G401 (cell line): Measurements from ENCODE around the gene RBP5. TPM values are rescaled to one million over a fixed set of nuclear protein-coding genes. Genes with fewer than 3 reads are reported as not detected.

Experiments
- DNase-seq: peaks from one replicate; pipeline ENCODE4 v3.0.0-alpha.2; 2015; ENCODE audit warnings: low spot score
- in situ Hi-C: cut with HindIII; loops from 2 replicates; pipeline ENCODE4 v1.10.0; 2016; ENCODE audit warnings: low sequenced_read_pairs, mixed read lengths
- total RNA-seq: library from RNA; depleted of rRNA; stranded (reverse); fragments of >200 nt; shearing (Covaris generic); gene quantifications from 2 replicates; pipeline ENCODE4 v1.2.3, GENCODE V29; 2014

Gene RBP5
- total RNA-seq, 1 experiment from 2014 or later: not detected

DNA sequence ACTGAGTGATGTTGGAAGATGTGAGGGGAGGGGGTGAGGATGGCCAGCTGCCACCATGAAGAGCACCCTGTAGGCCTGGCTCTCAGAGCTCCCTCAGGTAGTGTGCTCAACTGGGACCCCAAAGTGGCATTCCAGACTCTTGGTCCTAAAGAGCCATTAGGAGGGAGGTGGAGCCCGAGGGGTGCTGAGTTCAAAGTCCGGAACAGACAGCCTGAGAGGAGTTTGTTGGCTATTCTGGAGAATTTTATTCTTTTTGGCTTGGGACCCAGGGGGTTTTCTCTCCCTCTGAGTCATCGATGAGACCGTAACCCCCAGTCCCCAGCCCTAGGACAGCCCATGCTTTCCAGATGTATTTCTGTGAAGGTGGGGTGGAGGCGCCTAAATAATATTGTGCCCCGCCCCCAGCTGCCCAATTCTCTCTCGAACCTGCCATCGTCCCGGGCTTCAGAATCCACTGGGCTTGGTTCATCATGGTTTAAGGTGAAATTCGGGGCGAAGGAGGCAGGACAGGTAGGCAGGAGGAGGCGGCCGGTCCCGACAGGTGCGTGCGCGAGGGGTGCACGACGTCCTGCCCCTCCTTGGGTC is 690 bp upstream of the RBP5 start:
- in situ Hi-C loops: no loop called here
- DNase-seq: peak; percentile 37

- in situ Hi-C loops: no loop called here
- DNase-seq: no peak
These were observed 618 bp downstream of the RBP5 start for GRCh38 chr12:7127916-7128626.

- in situ Hi-C loops: no loop called here
These were observed 3.0 kb downstream of the RBP5 start for GRCh38 chr12:7125632-7126227.

GRCh38 chr12:7123806-7124522 is 4.7 kb downstream of the RBP5 start:
- in situ Hi-C loops: no loop called here
- no peak for DNase-seq

More at GRCh38 chr12:7125632-7126227, 3.0 kb downstream of the RBP5 start:
- no peak for DNase-seq

GRCh38 chr12:7122811-7123769 is 5.6 kb downstream of the RBP5 start:
- in situ Hi-C loops: no loop called here

GRCh38 chr12:7121324-7121723 is 7.4 kb downstream of the RBP5 start:
- DNase-seq: no peak
- in situ Hi-C loops: no loop called here

More at GRCh38 chr12:7122811-7123769, 5.6 kb downstream of the RBP5 start:
- DNase-seq: no peak

DNA sequence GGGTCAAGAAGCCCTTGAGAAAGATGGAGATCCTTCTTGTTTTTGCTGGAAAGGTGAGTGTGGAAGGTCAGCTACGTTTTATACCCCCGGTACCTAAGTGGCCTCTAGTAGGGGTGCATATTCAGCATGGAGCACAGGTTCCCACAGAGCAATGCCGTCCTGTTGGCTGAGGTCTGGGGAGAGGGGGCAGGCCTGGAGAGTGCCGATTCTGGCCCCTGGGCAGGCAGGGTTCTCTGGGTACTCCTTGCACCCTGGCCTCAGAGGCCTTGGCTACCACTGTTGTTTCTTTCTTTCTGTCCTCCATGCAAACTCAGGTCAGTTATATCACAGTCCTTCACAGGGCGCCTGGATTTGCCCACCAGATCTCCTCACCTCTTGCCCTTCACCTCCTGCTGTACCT is 8.5 kb downstream of the RBP5 start:
- no peak for DNase-seq
- in situ Hi-C loops: no loop called here

GRCh38 chr12:7118881-7119280 is 9.8 kb downstream of the RBP5 start:
- DNase-seq: no peak
- in situ Hi-C loops: no loop called here

DNA sequence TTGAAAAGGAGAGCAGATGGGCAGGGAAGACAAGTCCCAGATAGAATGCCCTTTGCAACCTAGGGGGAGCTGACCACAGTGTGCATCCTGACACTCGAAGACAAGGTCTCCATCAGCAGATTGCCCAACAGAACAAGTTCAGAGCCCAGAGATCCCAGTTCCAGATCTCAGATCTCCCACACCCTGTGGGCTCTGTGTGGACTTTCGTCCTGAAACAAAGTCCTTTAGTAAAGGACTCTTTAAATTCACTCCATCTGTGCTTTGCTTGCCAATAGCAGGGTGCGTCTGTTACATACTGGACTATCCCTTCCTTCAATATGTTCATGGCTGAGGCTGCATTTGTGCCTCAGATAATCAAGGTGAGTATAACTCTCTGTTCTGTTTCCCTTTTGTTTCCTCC is 11.0 kb downstream of the RBP5 start:
- DNase-seq: no peak
- in situ Hi-C loops: no loop called here

- no peak for DNase-seq
- in situ Hi-C loops: no loop called here
These were observed 11.8 kb downstream of the RBP5 start for GRCh38 chr12:7116916-7117315.

DNA sequence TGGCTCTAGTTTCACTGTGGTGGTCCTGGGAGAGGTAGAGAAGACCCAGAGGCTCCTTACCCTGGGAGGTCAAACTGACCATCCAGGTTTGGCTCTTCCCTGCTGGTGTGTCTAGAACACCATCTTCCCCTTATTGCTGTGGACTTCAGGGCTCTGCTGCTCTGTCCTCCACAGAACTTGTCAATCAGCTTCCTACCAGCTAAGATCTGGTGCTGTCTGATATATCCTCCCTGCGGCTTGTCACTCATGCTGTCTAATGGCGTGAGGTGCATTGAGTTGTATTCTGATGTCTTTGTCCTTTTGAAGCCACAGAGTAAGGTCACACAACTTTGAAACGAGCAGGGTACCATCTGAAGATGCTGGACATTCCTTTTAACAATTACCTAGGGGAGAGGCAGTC is 12.5 kb downstream of the RBP5 start:
- DNase-seq: no peak
- in situ Hi-C loops: no loop called here

GRCh38 chr12:7114851-7115250 is 13.8 kb downstream of the RBP5 start:
- DNase-seq: no peak
- in situ Hi-C loops: no loop called here

DNA sequence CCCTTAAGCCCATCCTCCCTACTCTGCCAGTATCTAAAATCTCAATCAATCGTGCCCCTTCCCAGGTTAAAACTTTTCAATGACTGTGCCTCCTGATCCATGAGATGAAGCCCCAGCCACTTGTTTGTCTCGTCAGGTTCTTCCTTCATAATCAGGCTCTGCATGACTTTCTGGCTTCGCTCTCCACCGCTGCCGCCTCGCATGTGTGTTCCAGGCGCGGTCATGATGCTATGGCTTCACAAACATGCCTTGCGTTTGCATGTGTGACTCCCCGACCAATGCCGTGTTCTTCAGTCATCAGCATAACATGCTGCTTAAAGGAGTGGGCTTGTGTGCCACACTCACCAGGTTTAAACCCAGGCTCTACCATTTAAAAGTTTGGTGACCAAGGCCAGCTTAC is 14.7 kb downstream of the RBP5 start:
- DNase-seq: no peak
- in situ Hi-C loops: no loop called here

DNA sequence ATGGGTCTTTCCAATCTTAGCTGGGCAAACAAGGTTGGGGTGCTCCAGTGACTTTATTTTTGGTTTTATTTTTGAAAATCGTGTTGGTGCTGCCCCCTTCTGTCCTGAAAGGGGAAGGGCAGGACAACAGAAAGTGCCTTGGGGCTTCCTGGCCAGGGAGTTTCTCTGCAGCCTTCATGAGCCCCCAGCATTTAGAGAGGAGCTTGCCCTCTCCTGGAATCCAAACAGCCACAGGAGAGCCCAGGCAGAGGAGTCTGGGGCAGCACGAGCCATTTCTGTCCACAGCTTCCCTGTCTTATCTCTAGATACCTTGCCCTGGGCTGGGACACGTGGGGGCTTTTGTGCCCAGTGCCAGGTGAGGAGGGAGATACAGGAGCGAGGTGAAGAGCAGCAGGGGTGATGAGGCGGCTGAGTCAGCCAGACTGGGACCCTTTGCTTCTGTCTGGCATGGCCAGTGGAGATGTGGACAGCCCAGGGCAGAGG is 15.3 kb downstream of the RBP5 start:
- in situ Hi-C loops: no loop called here
- DNase-seq: peak; percentile 64

DNA sequence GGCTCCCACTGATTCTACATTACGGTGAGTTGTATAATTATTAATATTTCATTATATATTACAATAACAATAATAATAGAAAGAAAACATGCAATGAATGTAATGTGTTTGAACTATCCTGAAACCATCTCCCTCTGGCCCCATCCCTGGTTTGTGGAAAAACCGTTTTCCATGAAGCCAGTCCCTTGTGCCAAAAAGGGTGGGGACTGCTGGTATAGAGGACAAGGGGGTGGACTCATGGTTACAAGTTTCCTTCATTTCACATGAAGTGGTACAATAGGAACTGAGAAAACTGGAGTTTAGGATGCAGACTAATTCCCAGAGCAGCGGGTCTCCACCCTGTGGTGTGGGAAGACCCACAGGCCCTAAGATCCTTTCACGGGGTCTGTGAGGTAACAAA is 16.6 kb downstream of the RBP5 start:
- DNase-seq: no peak
- in situ Hi-C loops: no loop called here

- no peak for DNase-seq
- in situ Hi-C loops: no loop called here
These were observed 18.0 kb downstream of the RBP5 start for GRCh38 chr12:7110661-7111060.

- in situ Hi-C loops: loop anchor here (10.0 kb wide), 1 partner anchor 55 kb away; no protein-coding TSS in a partner anchor
- DNase-seq: no peak
These were observed 19.1 kb downstream of the RBP5 start for GRCh38 chr12:7109572-7109920.

DNA sequence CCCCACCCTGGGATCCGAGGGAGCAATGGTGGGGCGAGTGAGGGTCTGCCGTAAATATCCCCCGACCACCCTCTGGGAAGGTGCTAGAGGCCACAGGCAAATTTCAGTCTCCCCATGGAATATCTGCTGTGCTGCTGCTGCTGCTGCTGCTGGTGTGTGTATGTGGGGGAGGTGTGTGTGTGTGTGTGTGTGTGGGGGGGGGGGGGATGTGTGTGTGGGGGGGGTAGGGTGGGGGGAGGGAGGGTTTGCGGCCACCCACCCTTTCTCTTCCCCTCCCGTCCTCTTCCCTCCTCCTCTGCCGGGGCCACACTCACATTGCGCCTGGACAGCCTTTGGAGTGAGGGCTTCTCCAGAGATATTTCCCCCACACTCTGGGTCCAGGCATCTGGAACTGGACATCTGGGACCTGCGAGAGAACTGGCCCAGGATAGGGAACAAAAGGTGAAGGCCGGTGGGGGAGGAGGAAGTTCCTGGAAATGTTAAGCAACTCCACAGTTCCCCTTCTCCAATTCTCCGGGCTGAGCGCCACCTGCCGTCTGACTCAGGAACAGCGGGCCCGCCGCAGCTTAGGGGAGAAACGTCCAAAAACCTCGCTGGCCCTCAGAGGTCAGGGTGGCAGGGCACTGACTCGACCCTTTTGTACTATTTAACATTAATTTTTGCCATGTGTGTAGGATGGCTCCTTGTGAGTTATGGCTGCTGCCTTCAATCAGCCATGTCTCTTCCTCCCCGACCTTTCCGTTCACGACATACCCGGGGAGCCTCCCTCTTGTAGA is 19.7 kb downstream of the RBP5 start, which contains the start of gene C1RL:
Gene C1RL, minus strand, starts transcription at position 419 of the 776 bp plus-strand sequence. Its CDS starts 34 bp downstream, at position 385.
- in situ Hi-C loops: loop anchor here (10.0 kb wide), 1 partner anchor 56 kb away; no protein-coding TSS in a partner anchor
- peak; percentile 74 for DNase-seq
